GM19438 (cell line): Measurements from ENCODE around the gene TMEM115.

ENCODE experiments used
- ATAC-seq: cut with Tn5 transposase; IDR thresholded peaks from one replicate; pipeline ENCODE4 v1.9.1; 2021; ENCODE audit warnings: low read depth; ENCODE audit not compliant: unreplicated experiment

TMEM115 gene

DNA sequence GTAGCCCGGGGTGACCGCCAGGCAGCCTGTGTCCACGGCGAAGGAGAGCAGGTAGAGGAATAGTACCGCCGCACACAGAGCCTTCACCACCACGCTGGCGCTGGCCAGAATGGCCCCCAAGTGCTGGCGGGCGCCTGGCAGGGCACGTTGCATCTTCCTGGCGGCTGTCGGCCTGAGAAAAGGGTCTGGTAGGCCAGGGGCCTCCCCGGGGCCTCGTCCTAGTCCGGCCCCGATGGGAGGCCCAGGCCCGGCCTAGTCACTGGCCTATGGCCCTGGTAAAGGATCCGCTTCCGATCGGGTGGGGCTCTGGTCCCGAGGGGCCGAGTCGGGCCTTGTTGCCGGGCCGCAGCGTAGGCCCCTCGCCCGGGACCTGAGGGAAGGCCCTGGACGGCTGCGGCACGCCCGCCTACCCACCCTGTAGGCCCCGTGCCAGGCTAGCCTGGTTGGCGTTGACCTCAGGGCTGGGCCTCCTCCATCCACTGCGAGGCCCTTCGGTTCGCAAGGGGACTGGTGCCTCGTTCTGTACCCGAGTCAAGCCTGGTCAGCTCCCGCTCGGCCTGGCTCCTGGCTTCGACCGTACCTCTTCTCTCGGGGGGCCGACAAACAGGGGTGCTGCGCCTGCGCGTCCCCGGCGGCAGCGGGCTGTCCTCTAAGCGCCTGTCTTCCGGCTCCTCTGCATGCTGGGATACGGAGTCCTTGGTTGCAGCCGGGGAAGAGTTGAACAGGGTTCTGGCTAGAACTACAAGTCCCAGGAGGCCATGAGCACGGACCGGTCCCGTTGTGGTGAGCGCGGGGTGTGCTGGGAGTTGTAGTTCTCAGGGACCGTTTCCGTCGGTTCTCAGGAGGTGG is at the start of gene TMEM115:
Gene TMEM115 (minus strand): TSS at position 611 of the 849 bp plus-strand sequence. CDS start 458 bp downstream, at position 153.
- ATAC-seq: peak; percentile 94

- no peak for ATAC-seq
Measured at GRCh38 chr3:50408443-50408944, 49.2 kb upstream of the TMEM115 start.

GRCh38 chr3:50406487-50406886 is 47.2 kb upstream of the TMEM115 start:
- no peak for ATAC-seq

- ATAC-seq: no peak
Measured at GRCh38 chr3:50405249-50405648, 45.9 kb upstream of the TMEM115 start.

DNA sequence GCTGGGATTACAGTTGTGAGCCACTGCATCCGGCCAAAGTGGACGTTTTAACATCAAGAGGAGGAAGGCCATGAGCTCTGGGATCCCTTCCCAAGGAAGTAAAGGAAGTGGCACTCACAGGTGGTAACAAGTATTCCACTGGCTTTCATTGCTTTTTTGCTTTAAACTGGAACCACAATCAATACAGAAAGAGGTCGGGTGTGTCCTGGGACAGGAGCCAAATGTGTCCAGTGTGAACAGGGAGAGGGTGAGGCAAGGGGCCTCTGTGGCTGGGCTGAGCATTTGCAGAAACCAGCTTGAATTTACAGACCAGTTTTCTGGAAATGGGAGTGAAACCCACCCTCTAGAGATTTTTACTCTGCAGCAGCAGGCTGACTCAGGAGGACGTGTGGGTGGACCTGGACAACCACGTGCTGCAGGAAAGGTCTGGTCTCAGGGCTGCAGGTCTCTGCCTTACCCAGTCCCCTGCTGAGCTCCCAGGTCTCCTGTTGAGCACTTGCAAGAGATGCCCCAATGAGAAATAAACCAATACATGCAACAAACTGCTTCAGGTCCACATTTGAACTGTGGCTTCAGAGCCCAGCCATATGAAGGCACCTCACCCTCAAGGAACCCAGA is 42.8 kb upstream of the TMEM115 start:
- no peak for ATAC-seq

DNA sequence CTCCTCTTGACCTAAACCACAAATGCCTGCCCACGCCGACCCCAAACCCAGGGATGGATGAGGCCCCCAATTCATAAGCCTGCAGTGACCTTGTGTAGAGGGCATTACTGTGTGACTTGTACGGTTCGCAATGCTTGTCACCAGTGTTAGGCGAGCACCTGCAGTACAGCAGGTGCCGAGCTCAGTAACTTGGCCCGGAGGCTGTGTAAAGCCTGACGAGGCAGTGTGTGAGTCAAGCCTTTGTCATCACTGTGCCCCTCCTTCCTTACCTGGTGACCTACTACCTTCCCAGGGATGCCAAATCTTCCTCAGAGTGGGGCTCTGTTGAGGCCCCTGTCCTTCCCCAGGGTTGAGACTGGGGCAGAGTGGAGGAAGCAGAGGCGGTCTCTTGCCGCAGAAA is 37.2 kb upstream of the TMEM115 start:
- ATAC-seq: no peak

DNA sequence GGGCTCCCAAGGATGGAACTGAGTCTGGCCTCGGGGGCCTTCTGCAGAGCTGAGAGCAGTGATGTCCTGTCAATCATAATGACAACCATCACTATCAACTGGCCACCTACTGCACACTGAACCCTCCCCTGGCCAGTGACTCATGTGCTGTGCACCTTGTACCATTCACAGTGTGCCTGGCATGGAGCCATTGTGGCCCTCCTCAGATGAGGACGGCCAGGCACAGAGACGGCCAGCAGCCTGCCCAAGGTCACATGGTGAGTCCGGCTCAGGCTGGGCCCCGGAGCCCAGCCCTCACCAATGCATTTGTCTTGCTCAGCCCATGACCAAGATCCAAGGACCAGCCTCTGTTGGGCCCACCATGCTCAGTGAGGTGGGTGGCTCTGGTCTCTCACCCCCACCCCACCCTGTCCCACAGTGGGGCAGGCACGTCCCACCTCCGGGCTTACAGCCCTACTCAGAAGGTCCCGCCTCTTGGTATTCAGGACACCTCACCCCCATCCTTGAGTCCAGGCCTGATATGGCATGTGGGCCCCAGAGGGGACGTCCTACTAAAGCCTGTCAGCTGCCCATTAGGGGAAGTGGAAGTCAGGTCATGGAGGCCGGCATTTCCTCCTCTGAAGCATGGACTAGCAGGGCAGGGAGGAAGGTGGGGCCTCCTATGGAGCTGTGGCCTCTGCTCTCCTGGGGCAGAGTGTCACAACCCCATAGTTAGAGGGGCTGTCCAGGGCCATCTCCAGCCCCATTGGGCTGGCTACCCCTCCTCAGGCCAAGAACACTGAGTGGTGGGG is 35.9 kb upstream of the TMEM115 start:
- no peak for ATAC-seq

DNA sequence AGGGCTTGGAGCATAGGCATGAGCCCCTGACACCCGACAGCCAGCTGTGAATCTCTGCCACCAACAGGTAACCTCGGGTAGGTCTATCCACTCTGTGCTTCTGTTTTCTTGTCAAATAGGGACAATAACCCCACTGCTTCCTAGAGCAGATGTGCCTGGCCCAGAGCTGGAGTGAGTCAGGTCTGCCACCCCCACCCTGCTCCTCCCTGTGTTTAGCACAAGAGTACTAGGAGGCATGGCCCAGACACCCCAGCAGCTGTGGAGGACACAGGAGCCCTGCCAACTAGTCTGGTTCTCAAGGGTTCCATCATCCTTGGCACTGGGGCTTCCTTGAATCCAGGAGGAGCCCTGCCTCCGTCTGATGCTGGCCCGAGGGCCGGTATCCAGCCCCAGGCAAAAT is 33.7 kb upstream of the TMEM115 start:
- ATAC-seq: no peak

DNA sequence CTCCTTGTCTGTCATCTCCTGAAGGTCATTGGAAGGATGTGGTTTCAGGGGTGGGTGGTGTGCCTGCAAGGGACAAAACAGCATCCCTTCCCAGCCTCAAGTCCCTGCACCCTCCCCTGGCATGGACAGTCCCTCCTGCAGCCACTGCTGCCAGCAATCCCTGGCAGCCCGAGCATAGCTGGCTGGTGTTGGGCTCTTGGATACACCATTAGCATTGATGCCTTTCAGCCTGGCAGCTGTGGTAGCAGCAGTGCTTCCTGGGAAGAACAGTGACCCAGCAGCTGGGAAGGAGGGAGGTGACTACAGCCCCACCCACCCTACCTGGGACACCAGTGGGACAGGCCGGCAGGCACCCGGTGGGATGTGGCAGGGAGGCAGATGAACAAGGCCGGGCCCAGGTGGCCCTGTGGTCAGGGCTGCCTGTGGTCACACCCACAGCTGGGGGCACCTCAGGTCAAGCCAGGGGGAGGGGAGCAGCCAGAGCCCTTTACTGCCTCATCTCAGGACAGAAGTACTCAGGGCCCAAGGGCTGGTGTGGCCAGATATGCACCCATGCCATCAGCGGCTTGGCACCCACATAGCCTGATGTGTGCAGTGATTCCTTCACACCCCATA is 32.9 kb upstream of the TMEM115 start:
- no peak for ATAC-seq

DNA sequence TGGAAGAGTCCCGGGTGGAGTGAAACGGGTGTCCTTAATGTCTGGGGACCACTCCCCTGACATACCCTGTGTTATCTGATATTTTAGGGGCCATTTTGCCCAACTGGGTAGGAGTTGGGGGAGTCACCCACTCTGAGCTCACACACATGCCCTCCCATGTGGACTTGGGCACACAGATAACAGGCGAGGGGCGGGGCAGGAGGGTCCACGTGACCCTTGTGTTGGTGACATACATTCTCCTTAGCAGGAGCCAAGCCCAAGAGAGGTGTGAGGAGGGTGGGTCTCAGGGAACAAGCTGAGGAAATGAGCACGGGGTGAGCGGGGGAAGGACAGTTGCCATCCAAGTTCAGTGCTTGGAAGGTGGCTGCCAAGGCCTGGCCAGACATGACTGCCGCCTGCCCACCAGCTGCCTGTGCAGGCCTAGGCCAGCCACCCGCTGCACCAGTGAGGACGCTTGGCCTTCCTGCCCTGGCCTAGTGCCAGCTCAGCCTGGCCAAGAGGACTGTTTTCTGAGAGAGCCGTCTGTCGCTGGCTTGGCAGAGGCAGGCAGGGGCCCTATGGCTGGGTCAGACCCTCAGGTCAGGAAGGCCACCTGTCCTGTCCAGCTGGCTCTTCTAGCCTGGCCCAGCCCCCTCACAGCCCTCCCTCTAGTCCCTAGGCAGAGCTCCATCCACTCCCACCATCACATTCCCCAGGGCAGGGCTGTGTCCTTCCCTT is 31.3 kb upstream of the TMEM115 start:
- no peak for ATAC-seq

DNA sequence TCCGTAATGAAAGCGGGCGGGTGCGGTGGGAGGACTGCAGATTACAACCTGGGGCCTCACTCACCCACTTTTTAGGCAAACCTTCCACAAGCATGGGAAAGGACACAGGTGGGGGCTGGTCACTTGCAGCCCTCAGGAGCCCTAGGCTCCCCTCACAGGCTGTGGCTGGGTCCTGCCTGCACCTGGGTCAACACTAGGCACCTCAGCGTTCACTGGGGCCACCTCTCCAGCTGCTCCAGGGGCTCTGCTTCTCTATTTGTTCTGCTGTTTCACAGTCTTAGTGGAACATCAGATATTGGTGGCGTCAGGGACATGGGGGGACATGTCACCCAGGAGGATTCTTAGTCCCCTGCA is 30.1 kb upstream of the TMEM115 start:
- ATAC-seq: no peak

- ATAC-seq: no peak
Measured at GRCh38 chr3:50388720-50389413, 29.5 kb upstream of the TMEM115 start.

DNA sequence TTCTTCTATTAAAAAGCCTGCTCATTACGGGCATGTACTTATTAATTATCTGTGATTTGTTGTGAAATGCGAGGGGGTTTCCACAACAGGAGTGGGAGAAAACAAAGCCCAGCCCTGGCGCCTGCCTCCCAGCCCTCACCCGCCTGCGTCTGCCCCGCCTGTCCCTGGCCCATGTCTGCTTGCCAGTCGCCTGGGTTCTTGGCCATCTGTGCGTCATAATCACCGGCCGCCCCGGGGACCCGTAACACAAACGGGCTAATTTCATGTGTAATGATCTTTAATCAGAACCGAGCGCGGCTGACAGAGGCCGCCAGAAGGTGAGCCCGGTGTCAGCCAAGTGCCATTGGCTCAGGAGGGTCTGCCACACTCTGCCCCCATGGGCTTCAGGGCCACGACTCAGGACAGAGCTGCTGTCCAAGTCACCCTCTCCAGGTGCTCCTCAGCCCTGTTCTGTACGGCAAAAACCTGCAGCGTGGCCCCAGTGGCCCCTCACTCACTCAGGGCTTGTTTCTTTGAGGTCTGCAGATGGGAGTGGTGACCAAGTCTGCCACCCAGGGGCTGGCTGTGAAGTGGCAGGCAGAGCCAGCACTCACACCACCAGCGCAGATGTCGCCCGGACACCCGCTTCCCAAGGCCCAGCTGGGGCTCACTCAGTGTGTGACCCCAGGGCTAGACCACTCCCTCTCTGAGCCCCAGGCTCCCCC is 28.8 kb upstream of the TMEM115 start:
- no peak for ATAC-seq

DNA sequence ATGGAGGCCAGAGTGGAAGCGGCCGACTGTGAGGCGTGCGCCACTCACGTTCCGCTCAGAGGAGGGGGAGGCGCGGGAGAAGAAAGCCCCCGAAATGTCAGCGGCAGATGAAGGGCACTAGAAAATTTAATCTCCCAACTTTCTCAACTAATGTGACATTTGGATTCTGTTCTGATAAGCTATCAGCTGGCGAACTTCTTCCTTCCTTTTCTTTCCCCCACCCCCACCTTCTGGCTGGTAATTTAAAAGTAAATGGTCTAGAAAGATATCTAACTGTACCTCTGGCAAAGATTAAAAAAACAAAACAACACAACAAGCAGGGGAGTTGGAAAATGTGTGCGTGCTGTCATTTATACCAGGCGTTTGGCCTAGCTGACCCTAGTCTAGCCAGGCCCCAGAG is 26.4 kb upstream of the TMEM115 start:
- ATAC-seq: no peak

GRCh38 chr3:50383750-50384149 is 24.4 kb upstream of the TMEM115 start:
- no peak for ATAC-seq

DNA sequence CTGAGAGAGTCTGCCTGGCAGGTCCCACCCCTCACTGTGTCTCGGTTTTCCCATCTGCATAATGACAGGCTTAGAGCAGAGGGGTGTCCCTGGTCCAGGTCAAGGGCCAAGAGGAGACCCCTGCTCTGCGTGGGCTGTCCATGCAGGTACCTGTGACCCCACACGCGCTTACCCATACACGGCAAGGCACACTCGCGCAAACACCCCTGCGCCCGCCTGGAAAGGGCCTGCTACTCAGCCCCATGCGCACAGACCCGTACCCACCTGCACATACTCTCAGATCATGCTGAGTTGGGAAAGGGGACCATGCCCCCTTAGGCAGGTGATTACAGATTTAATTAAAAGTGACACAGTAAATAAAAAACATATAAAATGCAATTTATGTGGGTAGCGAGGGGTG is 23.4 kb upstream of the TMEM115 start:
- ATAC-seq: no peak

- no peak for ATAC-seq
Measured at GRCh38 chr3:50381383-50381782, 22.1 kb upstream of the TMEM115 start.

GRCh38 chr3:50380405-50381085 is 21.2 kb upstream of the TMEM115 start:
- ATAC-seq: no peak
